ENCODE measurements around the gene EBLN1. TPM values are rescaled to one million over a fixed set of nuclear protein-coding genes. Genes with fewer than 3 reads are reported as not detected.

Gene EBLN1
- total RNA-seq, 2 experiments from 2014 or later = not detected

DNA sequence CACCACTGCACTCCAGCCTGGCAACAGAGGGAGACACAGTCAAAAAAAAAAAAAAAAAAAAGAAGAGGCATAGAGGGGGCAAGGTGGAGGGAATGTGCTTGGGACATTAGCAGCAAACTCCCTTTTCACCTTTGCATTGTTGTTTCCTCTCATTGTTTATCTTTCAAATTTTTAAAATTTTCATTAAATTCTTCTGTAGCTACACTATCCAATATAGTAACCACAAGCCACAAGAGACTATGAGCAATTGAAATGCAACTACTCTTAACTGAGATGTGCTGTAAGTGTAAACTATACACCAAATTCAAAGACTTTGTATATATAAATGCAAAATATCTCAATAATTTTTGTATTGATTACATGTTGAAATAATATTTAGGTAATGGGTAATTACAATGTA lies 43.4 kb downstream of the EBLN1 start:
- peaks cover 0 to 12% of the 10 kb centered on the region in 2 experiments for H3K27me3 ChIP-seq (ENCODE audit: control insufficient read depth in 1 of 2, insufficient read depth in 2 of 2, low read length in 2 of 2)
- ATAC-seq (ENCODE audit: poor library complexity) = no peak
- Mint-ChIP-seq H3K36me3 (ENCODE audit: low read depth) (no peaks in the 10 kb centered on the region), H3K9me3 (peaks cover 5% of the 10 kb centered on the region), H3K4me3 (no peak overlapping the region), H3K4me1 (ENCODE audit: low read depth) (no peaks in the 10 kb centered on the region), H3K27me3 (peaks cover 40% of the 10 kb centered on the region), H3K27ac (no peak overlapping the region)
- intact Hi-C loops (cut with DNase I, micrococcal nuclease) = no loop called here
- ChIA-PET CTCF (interaction anchor here (0.7 kb wide), 1 partner anchor 69 kb away, joined by 3 read pairs; no protein-coding TSS in a partner anchor), POLR2A (no interaction called here)
- H3K36me3 ChIP-seq (ENCODE audit: insufficient read depth, low read length) = no peaks in the 10 kb centered on the region
- TF ChIP-seq CTCF (IDR thresholded peaks at IDR 0.05) = no peak
- no peak overlapping the region for H3K4me3 ChIP-seq (ENCODE audit: low read length)
- no peak overlapping the region for H3K27ac ChIP-seq (ENCODE audit: low read depth in 1 of 2, low read length in 2 of 2)
- no peak for DNase-seq
- H3K9me3 ChIP-seq (ENCODE audit: control insufficient read depth in 1 of 2, insufficient read depth in 1 of 2, low read length in 2 of 2) = peaks cover 6% of the 10 kb centered on the region in 2 experiments
- no peaks in the 10 kb centered on the region for H3K4me1 ChIP-seq (ENCODE audit: insufficient read depth, low read length)

DNA sequence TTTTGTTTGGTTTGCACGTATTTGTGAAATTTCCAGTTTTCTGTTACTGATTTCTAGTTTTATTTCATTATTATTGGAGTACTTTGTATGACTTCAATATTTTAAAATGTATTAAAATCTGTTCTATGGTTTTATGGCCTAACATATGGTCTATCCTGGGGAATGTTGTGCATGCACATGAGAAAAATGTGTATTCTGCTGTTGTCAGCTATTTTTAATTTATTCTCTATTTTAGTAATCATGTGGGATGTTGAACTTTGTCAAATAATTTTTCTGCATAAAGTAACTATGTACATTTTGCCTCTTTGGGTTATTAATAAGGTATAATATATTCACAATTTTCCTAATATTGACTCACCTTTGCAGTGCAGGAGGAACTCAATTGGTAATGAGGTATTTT lies 46.7 kb downstream of the EBLN1 start:
- Histone ChIP-seq H3K27me3 (ENCODE audit: control insufficient read depth in 1 of 2, insufficient read depth in 2 of 2, low read length in 2 of 2) (peaks cover 0 to 12% of the 10 kb centered on the region in 2 experiments), H3K9me3 (ENCODE audit: control insufficient read depth in 1 of 2, insufficient read depth in 1 of 2, low read length in 2 of 2) (peaks cover 6 to 9% of the 10 kb centered on the region in 2 experiments), H3K36me3 (ENCODE audit: insufficient read depth, low read length) (no peaks in the 10 kb centered on the region), H3K4me1 (ENCODE audit: insufficient read depth, low read length) (no peaks in the 10 kb centered on the region), H3K27ac (ENCODE audit: low read depth in 1 of 2, low read length in 2 of 2) (no peak overlapping the region), H3K4me3 (ENCODE audit: low read length) (no peak overlapping the region)
- Mint-ChIP-seq H3K4me3 (no peak overlapping the region), H3K9me3 (peaks cover 5% of the 10 kb centered on the region), H3K36me3 (ENCODE audit: low read depth) (no peaks in the 10 kb centered on the region), H3K27me3 (peaks cover 42% of the 10 kb centered on the region), H3K27ac (no peak overlapping the region), H3K4me1 (ENCODE audit: low read depth) (no peaks in the 10 kb centered on the region)
- no peak for DNase-seq
- intact Hi-C loops (cut with DNase I, micrococcal nuclease) = no loop called here
- ChIA-PET CTCF (interaction anchor here (0.9 kb wide), 1 partner anchor 21 kb away, joined by 3 read pairs; no protein-coding TSS in a partner anchor), POLR2A (no interaction called here)
- no peak for ATAC-seq (ENCODE audit: poor library complexity)
- no peak for TF ChIP-seq CTCF (IDR thresholded peaks at IDR 0.05)

- intact Hi-C loops (cut with DNase I, micrococcal nuclease) = no loop called here
- no peak overlapping the region for H3K27ac ChIP-seq (ENCODE audit: low read depth in 1 of 2, low read length in 2 of 2)
- no peak for TF ChIP-seq CTCF (IDR thresholded peaks at IDR 0.05)
- Mint-ChIP-seq H3K36me3 (ENCODE audit: low read depth) (no peaks in the 10 kb centered on the region), H3K27me3 (peaks cover 37% of the 10 kb centered on the region), H3K9me3 (peaks cover 5% of the 10 kb centered on the region), H3K4me1 (ENCODE audit: low read depth) (no peaks in the 10 kb centered on the region), H3K4me3 (no peak overlapping the region), H3K27ac (no peak overlapping the region)
- no peaks in the 10 kb centered on the region for H3K4me1 ChIP-seq (ENCODE audit: insufficient read depth, low read length)
- ChIA-PET CTCF (no interaction called here), POLR2A (no interaction called here)
- H3K27me3 ChIP-seq (ENCODE audit: control insufficient read depth in 1 of 2, insufficient read depth in 2 of 2, low read length in 2 of 2) = peaks cover 0 to 8% of the 10 kb centered on the region in 2 experiments
- no peaks in the 10 kb centered on the region for H3K36me3 ChIP-seq (ENCODE audit: insufficient read depth, low read length)
- peaks cover 6 to 9% of the 10 kb centered on the region in 2 experiments for H3K9me3 ChIP-seq (ENCODE audit: control insufficient read depth in 1 of 2, insufficient read depth in 1 of 2, low read length in 2 of 2)
- ATAC-seq (ENCODE audit: poor library complexity) (no peak), DNase-seq (no peak)
- no peak overlapping the region for H3K4me3 ChIP-seq (ENCODE audit: low read length)
Observed at GRCh38 chr10:22170582-22170981, 47.2 kb downstream of the EBLN1 start.

Measured in CD4-positive, alpha-beta T cell (primary cell).